ENCODE measurements around the gene SPON1.

Gene SPON1

GRCh38 chr11:14299921-14300320 is 337.4 kb downstream of the SPON1 start:
- DNase-seq, result no peak

GRCh38 chr11:14300661-14301304 is 338.3 kb downstream of the SPON1 start:
- DNase-seq, result peak; percentile 14 to 60

- no peak for DNase-seq
These were observed 342.1 kb downstream of the SPON1 start for GRCh38 chr11:14304601-14305000.

DNA sequence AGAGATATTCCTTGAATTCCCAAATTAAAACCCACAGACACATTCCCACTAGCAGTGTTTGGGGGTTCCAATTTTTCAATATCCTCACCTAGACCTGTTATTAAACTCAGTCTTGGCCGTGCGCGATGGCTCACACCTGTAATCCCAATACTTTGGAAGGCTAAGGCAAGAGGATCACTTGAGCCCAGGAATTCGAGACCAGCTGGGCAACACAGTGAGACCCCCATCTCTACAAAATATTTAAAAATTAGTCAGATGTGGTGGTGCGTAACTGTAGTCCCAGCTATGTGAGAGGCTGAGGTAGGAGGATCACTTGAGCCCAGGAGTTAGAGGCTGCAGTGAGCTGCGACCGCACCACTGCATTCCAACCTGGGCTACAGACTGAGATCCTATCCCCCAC is 343.1 kb downstream of the SPON1 start:
- DNase-seq, result no peak

GRCh38 chr11:14306481-14306880 is 344.0 kb downstream of the SPON1 start:
- DNase-seq, result no peak

GRCh38 chr11:14308114-14308896 is 345.8 kb downstream of the SPON1 start:
- DNase-seq, result peak; percentile 7 to 43

DNA sequence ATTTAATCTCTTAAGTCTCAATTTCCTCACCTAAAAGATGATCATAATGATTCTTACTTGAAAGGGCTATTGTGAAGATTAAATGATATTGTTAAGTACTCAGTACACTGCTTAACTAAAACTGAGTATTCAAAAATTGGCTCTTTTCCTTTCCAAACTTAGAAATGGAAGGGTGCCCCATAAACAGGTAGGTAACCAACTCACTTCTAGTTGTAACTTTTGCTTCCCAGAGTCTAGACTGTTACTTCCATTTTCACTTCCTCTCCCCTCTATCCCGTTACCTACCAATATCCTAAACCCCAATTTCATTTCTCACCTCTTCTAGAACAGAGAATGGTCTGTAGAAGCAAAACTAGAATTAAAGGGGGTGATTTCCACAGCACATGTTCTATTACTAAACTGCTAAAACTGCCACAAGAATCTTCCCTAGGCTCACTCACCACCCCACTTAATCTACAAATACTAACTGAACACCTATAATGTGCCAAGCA is 346.4 kb downstream of the SPON1 start:
- DNase-seq, result no peak

GRCh38 chr11:14309425-14310192 is 347.1 kb downstream of the SPON1 start:
- no peak for DNase-seq

- DNase-seq, result no peak
These were observed 348.2 kb downstream of the SPON1 start for GRCh38 chr11:14310679-14311078.

GRCh38 chr11:14312736-14313438 is 350.4 kb downstream of the SPON1 start:
- DNase-seq, result no peak

- DNase-seq, result no peak
These were observed 351.6 kb downstream of the SPON1 start for GRCh38 chr11:14314127-14314526.

DNA sequence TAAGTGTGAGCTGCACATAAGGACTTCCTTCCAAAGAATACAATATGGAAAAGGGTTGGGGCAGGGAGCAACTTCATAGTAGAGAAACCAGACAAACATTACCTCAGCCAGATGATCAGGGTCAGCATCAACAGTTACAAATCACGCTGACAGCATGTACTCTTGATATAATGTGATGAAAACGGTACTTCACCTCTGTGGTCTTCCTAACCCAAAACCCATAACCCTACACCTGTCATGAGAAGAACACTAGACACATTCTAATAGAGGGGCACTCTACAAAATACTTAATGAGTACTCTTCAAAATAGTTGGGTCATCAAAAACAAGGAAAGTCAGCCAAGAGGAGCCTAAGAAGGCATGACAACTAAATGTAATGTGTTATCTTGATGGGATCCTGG is 352.6 kb downstream of the SPON1 start:
- no peak for DNase-seq

Data from NCI-H524 (cell line).